GM12892 (cell line): ENCODE data around the gene STARD8.

ENCODE experiments used
- POLR2A ChIP-seq: IDR thresholded peaks from 2 replicates; pipeline ENCODE4 v1.6.1; 2011; ENCODE audit warnings: low read depth, low read length, control low read depth
- POLR2AphosphoS5 ChIP-seq: IDR thresholded peaks from 2 replicates; pipeline ENCODE4 v1.6.1; 2011; ENCODE audit warnings: low read depth, low read length, control low read depth

DNA sequence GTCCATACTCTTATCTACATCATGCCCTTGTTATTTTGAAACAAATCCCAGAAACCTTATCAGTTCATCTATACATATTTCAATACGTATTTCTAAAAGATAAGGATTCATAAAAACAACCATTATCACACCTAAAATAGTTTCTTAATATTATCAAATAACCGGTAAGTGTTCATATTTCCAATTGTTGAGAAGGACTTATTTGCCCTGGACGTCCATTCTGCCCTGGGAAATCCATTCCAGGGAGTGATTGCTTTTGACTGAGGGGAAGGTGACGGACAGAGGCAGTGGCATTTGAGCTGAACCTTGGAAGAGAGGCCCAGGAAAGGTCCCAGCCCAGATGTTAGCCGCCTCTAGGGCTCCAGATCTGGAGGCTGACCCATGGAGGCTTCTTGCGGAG lies 49.6 kb downstream of the STARD8 start:
- TF ChIP-seq POLR2A (no peak), POLR2AphosphoS5 (no peak)
